Caco-2 (cell line): ENCODE results near the gene ARV1. TPM values are rescaled to one million over a fixed set of nuclear protein-coding genes. Genes with fewer than 3 reads are reported as not detected.
"Not testable (repeated sequence)": the region's sequence is repeated elsewhere in the genome, so short reads cannot be mapped to it uniquely, and the experiment has no call there.

ENCODE experiments used
- BruUV-seq: library from RNA; stranded (reverse); fragments of 400-500 nt; replicated peaks from 2 replicates; lab custom pipeline; 2021; lab: Mats Ljungman, UMichigan
- CTCF ChIA-PET: fragments of 300-600 bp; sonication (Branson Sonifier 250); formaldehyde crosslinking; loops from one replicate; lab custom pipeline; 2022; ENCODE audit warnings: antibody characterized with exemption; lab: Charles Lee
- POLR2A ChIA-PET: fragments of 300-600 bp; sonication (Branson Sonifier 250); formaldehyde crosslinking; loops from one replicate; lab custom pipeline; 2022; ENCODE audit warnings: antibody characterized with exemption; lab: Charles Lee
- DNase-seq, 2 experiments: peaks; one replicate each; pipeline versions ENCODE4 v3.0.0 to v3.0.0-alpha.2; 2020 to 2022
- H3K27me3 ChIP-seq: replicated peaks from 2 replicates; pipeline ENCODE4 v1.6.0; 2011; ENCODE audit warnings: low read length; ENCODE audit not compliant: control insufficient read depth, insufficient read depth
- H3K36me3 ChIP-seq: 2 replicates; pipeline ENCODE4 v1.5.1; 2011; ENCODE audit warnings: low read length; ENCODE audit not compliant: control insufficient read depth, insufficient read depth
- H3K4me1 ChIP-seq: fragments of 250-450 bp; sonication (Bioruptor Pico); 2 replicates; pipeline ENCODE4 v1.5.1; 2020; ENCODE audit warnings: mild to moderate bottlenecking
- H3K4me3 ChIP-seq: 2 replicates; pipeline ENCODE4 v1.5.1; 2011; ENCODE audit warnings: low read depth, mild to moderate bottlenecking, control low read depth, low read length
- H3K9me3 ChIP-seq: fragments of 250-450 bp; sonication (Bioruptor Pico); 2 replicates; pipeline ENCODE4 v1.5.1; 2020; ENCODE audit warnings: mild to moderate bottlenecking, moderate library complexity
- H3K27ac Mint-ChIP-seq: one replicate; pipeline ENCODE4 v1.8.0; 2022; ENCODE audit warnings: mixed read lengths; ENCODE audit not compliant: unreplicated experiment
- H3K27me3 Mint-ChIP-seq: one replicate; pipeline ENCODE4 v1.8.0; 2022; ENCODE audit warnings: mixed read lengths; ENCODE audit not compliant: insufficient read depth, unreplicated experiment
- H3K36me3 Mint-ChIP-seq: one replicate; pipeline ENCODE4 v1.8.0; 2022; ENCODE audit warnings: mild to moderate bottlenecking, mixed read lengths; ENCODE audit not compliant: insufficient read depth, unreplicated experiment
- H3K4me1 Mint-ChIP-seq: one replicate; pipeline ENCODE4 v1.8.0; 2022; ENCODE audit warnings: low read depth, mixed read lengths; ENCODE audit not compliant: unreplicated experiment
- H3K4me3 Mint-ChIP-seq: one replicate; pipeline ENCODE4 v1.8.0; 2022; ENCODE audit warnings: mild to moderate bottlenecking, moderate library complexity, mixed read lengths; ENCODE audit not compliant: unreplicated experiment
- H3K9me3 Mint-ChIP-seq: one replicate; pipeline ENCODE4 v1.8.0; 2022; ENCODE audit warnings: mixed read lengths; ENCODE audit not compliant: unreplicated experiment
- CTCF ChIP-seq, 2 experiments: fragments of 200-600 bp in 1 of 2; IDR thresholded peaks; 1 replicate in 1 of 2; 2 replicates in 1 of 2; pipeline versions ENCODE4 v1.5.1 to v1.8.0; 2011 to 2022; ENCODE audit warnings: antibody characterized with exemption in 1 of 2, control low read depth in 1 of 2, inconsistent platforms in 1 of 2, low read depth in 1 of 2, low read length in 1 of 2, mild to moderate bottlenecking in 1 of 2, moderate library complexity in 1 of 2; ENCODE audit not compliant: insufficient read depth in 1 of 2, severe bottlenecking in 1 of 2, unreplicated experiment in 1 of 2
- intact Hi-C: fragments of 100-400 bp; cut with micrococcal nuclease; formaldehyde crosslinking; loops from one replicate; pipeline ENCODE4 v1.10.0; 2022; ENCODE audit not compliant: unreplicated experiment
- total RNA-seq: library from RNA; stranded (reverse); gene quantifications from 2 replicates; pipeline ENCODE4 v1.2.3, GENCODE V29; 2022

Gene ARV1
- total RNA-seq, 1 experiment from 2014 or later: 9.8 TPM

- intact Hi-C loops: no loop called here
- Mint-ChIP-seq H3K9me3 (no peaks in the 10 kb centered on the region), H3K4me1 (peaks cover 6% of the 10 kb centered on the region), H3K4me3 (no peak overlapping the region), H3K27ac (no peak overlapping the region), H3K36me3 (peaks cover 22% of the 10 kb centered on the region), H3K27me3 (no peaks in the 10 kb centered on the region)
- Histone ChIP-seq H3K4me1 (peaks cover 3% of the 10 kb centered on the region; the same call in 1 of the 2 replicates), H3K36me3 (no peaks in the 10 kb centered on the region; the same call in 1 of the 2 replicates), H3K9me3 (no peaks in the 10 kb centered on the region), H3K27me3 (no peaks in the 10 kb centered on the region), H3K4me3 (no peak overlapping the region)
- no peak for DNase-seq
- no TSS peak for BruUV-seq
- ChIA-PET CTCF (no interaction called here), POLR2A (no interaction called here)
- no peak for TF ChIP-seq CTCF (IDR thresholded peaks at IDR 0.05; ENCODE audit: insufficient read depth in 1 of 2, low read depth in 1 of 2, low read length in 1 of 2, severe bottlenecking in 1 of 2, unreplicated experiment in 1 of 2)
Measured at GRCh38 chr1:231027971-231028370, 49.1 kb downstream of the ARV1 start.

GRCh38 chr1:231028682-231029081 is 49.8 kb downstream of the ARV1 start:
- intact Hi-C loops: no loop called here
- no peaks in the 10 kb centered on the region for H3K9me3 ChIP-seq
- ChIA-PET POLR2A (no interaction called here), CTCF (no interaction called here)
- no peaks in the 10 kb centered on the region for H3K27me3 ChIP-seq
- no peak for TF ChIP-seq CTCF (IDR thresholded peaks at IDR 0.05; ENCODE audit: insufficient read depth in 1 of 2, low read depth in 1 of 2, low read length in 1 of 2, severe bottlenecking in 1 of 2, unreplicated experiment in 1 of 2)
- H3K27me3 Mint-ChIP-seq: no peaks in the 10 kb centered on the region
- H3K4me3 Mint-ChIP-seq: no peak overlapping the region
- no peak overlapping the region for H3K27ac Mint-ChIP-seq
- H3K36me3 ChIP-seq: no peaks in the 10 kb centered on the region; the same call in 1 of the 2 replicates
- no TSS peak for BruUV-seq
- peaks cover 6% of the 10 kb centered on the region for H3K4me1 Mint-ChIP-seq
- no peak overlapping the region for H3K4me3 ChIP-seq
- peaks cover 11% of the 10 kb centered on the region; the same call in 1 of the 2 replicates for H3K4me1 ChIP-seq
- no peak for DNase-seq
- H3K36me3 Mint-ChIP-seq: peaks cover 19% of the 10 kb centered on the region
- no peaks in the 10 kb centered on the region for H3K9me3 Mint-ChIP-seq

GRCh38 chr1:231029247-231029646 is 50.4 kb downstream of the ARV1 start:
- DNase-seq, H3K4me3 Mint-ChIP-seq, H3K27me3 Mint-ChIP-seq, H3K9me3 ChIP-seq, H3K27ac Mint-ChIP-seq, H3K4me3 ChIP-seq, H3K4me1 Mint-ChIP-seq, CTCF ChIA-PET, POLR2A ChIA-PET, intact Hi-C loops, H3K9me3 Mint-ChIP-seq, H3K36me3 ChIP-seq, H3K27me3 ChIP-seq, BruUV-seq: not testable (repeated sequence)
- H3K36me3 Mint-ChIP-seq: peaks cover 19% of the 10 kb centered on the region
- H3K4me1 ChIP-seq: peaks cover 13% of the 10 kb centered on the region; the same call in 1 of the 2 replicates
